CD14-positive monocyte (primary cell): ENCODE measurements around the gene NFATC1. TPM values are rescaled to one million over a fixed set of nuclear protein-coding genes. Genes with fewer than 3 reads are reported as not detected.

ENCODE experiments used
- DNase-seq, 3 donors: peaks; one replicate each; pipeline ENCODE4 v3.0.0-alpha.2; 2011 to 2022
- H2AFZ ChIP-seq: 2 replicates; pipeline ENCODE4 v1.6.0; 2012; ENCODE audit warnings: mild to moderate bottlenecking, low read depth, low read length, inconsistent platforms; ENCODE audit not compliant: insufficient read depth, poor library complexity, severe bottlenecking
- H3K27ac ChIP-seq, 2 donors: 1 replicate in 1 of 2; 2 replicates in 1 of 2; pipeline ENCODE4 v1.5.1; 2012 to 2013; ENCODE audit warnings: low read length in 2 of 2, control low read depth in 1 of 2, inconsistent platforms in 1 of 2, low read depth in 1 of 2, mild to moderate bottlenecking in 1 of 2
- H3K27me3 ChIP-seq, 2 donors: one replicate each; pipeline versions ENCODE4 v1.6.0 to v1.6.1; 2011 to 2013; ENCODE audit warnings: low read length in 2 of 2; ENCODE audit not compliant: control insufficient read depth in 2 of 2, insufficient read depth in 2 of 2
- H3K36me3 ChIP-seq, 2 donors: replicated peaks in 1 of 2; 1 replicate in 1 of 2; 2 replicates in 1 of 2; pipeline versions ENCODE4 v1.5.1 to v1.6.1; 2012 to 2013; ENCODE audit warnings: low read length in 2 of 2, control low read depth in 1 of 2, inconsistent platforms in 1 of 2, mild to moderate bottlenecking in 1 of 2; ENCODE audit not compliant: insufficient read depth in 2 of 2, control insufficient read depth in 1 of 2
- H3K4me1 ChIP-seq, 2 donors: 1 replicate in 1 of 2; 2 replicates in 1 of 2; pipeline versions ENCODE4 v1.5.1 to v1.6.1; 2012 to 2013; ENCODE audit warnings: low read length in 2 of 2, control low read depth in 1 of 2, inconsistent platforms in 1 of 2, mild to moderate bottlenecking in 1 of 2, moderate library complexity in 1 of 2; ENCODE audit not compliant: insufficient read depth in 2 of 2, control insufficient read depth in 1 of 2
- H3K4me2 ChIP-seq: replicated peaks from 2 replicates; pipeline ENCODE3; 2012; ENCODE audit warnings: low read length, moderate library complexity, mild to moderate bottlenecking; ENCODE audit not compliant: poor library complexity, severe bottlenecking; ENCODE audit errors: extremely low read depth
- H3K4me3 ChIP-seq, 3 experiments: fragments of 200-600 bp in 1 of 3; sonication (generic) in 1 of 3; replicated peaks in 1 of 3; 1 replicate in 2 of 3; 2 replicates in 1 of 3; pipeline ENCODE4 v1.5.1; 2011 to 2013; ENCODE audit warnings: low read length in 3 of 3, mild to moderate bottlenecking in 3 of 3, control low read depth in 2 of 3, low read depth in 2 of 3, inconsistent platforms in 1 of 3, moderate library complexity in 1 of 3
- H3K79me2 ChIP-seq: 2 replicates; pipeline ENCODE4 v1.6.0; 2012; ENCODE audit warnings: mild to moderate bottlenecking, control low read depth, inconsistent platforms, low read length, moderate library complexity; ENCODE audit not compliant: insufficient read depth
- H3K9ac ChIP-seq: 2 replicates; pipeline ENCODE4 v1.6.0; 2017; ENCODE audit warnings: low read length, mild to moderate bottlenecking; ENCODE audit not compliant: insufficient read depth, poor library complexity, severe bottlenecking
- H3K9me3 ChIP-seq, 2 donors: replicated peaks in 1 of 2; 1 replicate in 1 of 2; 2 replicates in 1 of 2; pipeline versions ENCODE4 v1.5.1 to v1.6.1; 2012 to 2013; ENCODE audit warnings: low read length in 2 of 2, control low read depth in 1 of 2; ENCODE audit not compliant: control insufficient read depth in 1 of 2, insufficient read depth in 1 of 2
- H4K20me1 ChIP-seq: 2 replicates; pipeline ENCODE4 v1.6.0; 2012; ENCODE audit warnings: mild to moderate bottlenecking, low read length, control low read depth, moderate library complexity; ENCODE audit not compliant: insufficient read depth
- H3K27ac Mint-ChIP-seq, 7 donors: one replicate each; pipeline ENCODE4 v1.8.0; 2020; ENCODE audit warnings: mild to moderate bottlenecking in 7 of 7, mixed read lengths in 7 of 7, moderate library complexity in 6 of 7, inconsistent platforms in 2 of 7
- H3K27me3 Mint-ChIP-seq, 3 donors: one replicate each; pipeline ENCODE4 v1.8.0; 2021 to 2022; ENCODE audit warnings: low read depth in 3 of 3, mild to moderate bottlenecking in 3 of 3, mixed read lengths in 3 of 3, moderate library complexity in 3 of 3, inconsistent platforms in 1 of 3
- H3K36me3 Mint-ChIP-seq, 2 donors: one replicate each; pipeline ENCODE4 v1.8.0; 2020; ENCODE audit warnings: mixed read lengths in 2 of 2, inconsistent platforms in 1 of 2, mild to moderate bottlenecking in 1 of 2
- H3K4me1 Mint-ChIP-seq: one replicate; pipeline ENCODE4 v1.8.0; 2020; ENCODE audit warnings: mild to moderate bottlenecking, mixed read lengths
- H3K4me3 Mint-ChIP-seq, 2 donors: one replicate each; pipeline ENCODE4 v1.8.0; 2020; ENCODE audit warnings: mild to moderate bottlenecking in 2 of 2, mixed read lengths in 2 of 2, moderate library complexity in 1 of 2
- H3K9me3 Mint-ChIP-seq, 7 donors: one replicate each; pipeline ENCODE4 v1.8.0; 2020 to 2022; ENCODE audit warnings: mixed read lengths in 7 of 7, mild to moderate bottlenecking in 6 of 7, moderate library complexity in 6 of 7, inconsistent platforms in 2 of 7
- WGBS: methylation state at CpG from one replicate; pipeline ENCODE4 v1.1.5; 2013; ENCODE audit warnings: missing lambda C conversion rate; ENCODE audit not compliant: insufficient coverage; 5-methylcytosine and 5-hydroxymethylcytosine counted together
- intact Hi-C, 2 donors: fragments of 100-400 bp; cut with micrococcal nuclease; formaldehyde crosslinking; loops; one replicate each; pipeline versions ENCODE4 v1.15.0 to v1.15.1; 2023
- polyA plus RNA-seq, 3 donors: library from polyadenylated mRNA; depleted of rRNA in 1 of 3; unstranded in 2 of 3; stranded (reverse) in 1 of 3; fragments of 300-500 nt in 2 of 3; fragments of >200 nt in 1 of 3; fragmentation: Illumina TruSeq in 2 of 3; gene quantifications; 1 replicate in 2 of 3; 2 replicates in 1 of 3; pipeline ENCODE4 v1.2.3, GENCODE V29; 2012 to 2021
- TF ChIP-seq, protein P1 (sequence below): fragments of 200-600 bp; IDR thresholded peaks from one replicate; pipeline ENCODE4 v1.8.0; 2022; ENCODE audit warnings: antibody characterized with exemption, mild to moderate bottlenecking

NFATC1 gene
- polyA plus RNA-seq, 3 donors = 7.8 to 10.7 (median 8.3) TPM

DNA sequence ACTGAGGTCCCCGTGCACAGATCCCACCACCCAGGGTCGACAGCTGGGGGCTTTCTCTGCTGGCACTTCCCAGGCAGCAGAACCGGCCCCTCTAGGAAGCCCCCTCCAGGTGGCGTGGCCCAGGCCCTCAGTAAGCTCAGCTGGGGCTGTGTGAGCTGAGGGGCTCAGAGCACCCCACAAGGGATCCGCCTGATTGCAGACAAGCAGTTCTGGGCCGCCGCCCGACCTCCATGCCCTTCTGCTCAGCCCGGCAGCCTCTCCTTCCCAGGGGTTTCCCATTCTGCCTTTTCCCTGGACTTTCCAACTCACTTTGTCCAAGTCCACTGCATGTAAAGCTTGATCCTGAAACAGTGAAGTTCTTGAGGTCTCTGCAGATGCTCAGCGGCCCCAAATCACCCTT is 76.4 kb downstream of the NFATC1 start:
- Mint-ChIP-seq H3K4me1 (no peaks in the 10 kb centered on the region), H3K27me3 (peaks cover 0 to 3% (median 0%) of the 10 kb centered on the region in 3 donors), H3K27ac (no peak overlapping the region), H3K36me3 (peaks cover 41 to 68% of the 10 kb centered on the region in 2 donors), H3K9me3 (peaks cover 10 to 22% (median 15%) of the 10 kb centered on the region in 7 donors), H3K4me3 (no peak overlapping the region)
- peaks cover 19 to 48% of the 10 kb centered on the region in 2 donors for H3K36me3 ChIP-seq
- no peak overlapping the region for H2AFZ ChIP-seq
- 93% methylated on average over 9 of the region's 10 CpGs for WGBS
- H3K9ac ChIP-seq = no peak overlapping the region
- intact Hi-C loops = no loop called here
- H3K27ac ChIP-seq = no peak overlapping the region
- no peaks in the 10 kb centered on the region for H4K20me1 ChIP-seq
- no peaks in the 10 kb centered on the region for H3K4me1 ChIP-seq
- peaks cover 10 to 38% of the 10 kb centered on the region in 2 donors for H3K9me3 ChIP-seq
- no peak overlapping the region for H3K4me3 ChIP-seq
- no peaks in the 10 kb centered on the region for H3K79me2 ChIP-seq
- H3K4me2 ChIP-seq = no peak overlapping the region
- no peaks in the 10 kb centered on the region for H3K27me3 ChIP-seq
- no peak for DNase-seq
- TF ChIP-seq, protein P1, sequence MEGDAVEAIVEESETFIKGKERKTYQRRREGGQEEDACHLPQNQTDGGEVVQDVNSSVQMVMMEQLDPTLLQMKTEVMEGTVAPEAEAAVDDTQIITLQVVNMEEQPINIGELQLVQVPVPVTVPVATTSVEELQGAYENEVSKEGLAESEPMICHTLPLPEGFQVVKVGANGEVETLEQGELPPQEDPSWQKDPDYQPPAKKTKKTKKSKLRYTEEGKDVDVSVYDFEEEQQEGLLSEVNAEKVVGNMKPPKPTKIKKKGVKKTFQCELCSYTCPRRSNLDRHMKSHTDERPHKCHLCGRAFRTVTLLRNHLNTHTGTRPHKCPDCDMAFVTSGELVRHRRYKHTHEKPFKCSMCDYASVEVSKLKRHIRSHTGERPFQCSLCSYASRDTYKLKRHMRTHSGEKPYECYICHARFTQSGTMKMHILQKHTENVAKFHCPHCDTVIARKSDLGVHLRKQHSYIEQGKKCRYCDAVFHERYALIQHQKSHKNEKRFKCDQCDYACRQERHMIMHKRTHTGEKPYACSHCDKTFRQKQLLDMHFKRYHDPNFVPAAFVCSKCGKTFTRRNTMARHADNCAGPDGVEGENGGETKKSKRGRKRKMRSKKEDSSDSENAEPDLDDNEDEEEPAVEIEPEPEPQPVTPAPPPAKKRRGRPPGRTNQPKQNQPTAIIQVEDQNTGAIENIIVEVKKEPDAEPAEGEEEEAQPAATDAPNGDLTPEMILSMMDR = no peak

DNA sequence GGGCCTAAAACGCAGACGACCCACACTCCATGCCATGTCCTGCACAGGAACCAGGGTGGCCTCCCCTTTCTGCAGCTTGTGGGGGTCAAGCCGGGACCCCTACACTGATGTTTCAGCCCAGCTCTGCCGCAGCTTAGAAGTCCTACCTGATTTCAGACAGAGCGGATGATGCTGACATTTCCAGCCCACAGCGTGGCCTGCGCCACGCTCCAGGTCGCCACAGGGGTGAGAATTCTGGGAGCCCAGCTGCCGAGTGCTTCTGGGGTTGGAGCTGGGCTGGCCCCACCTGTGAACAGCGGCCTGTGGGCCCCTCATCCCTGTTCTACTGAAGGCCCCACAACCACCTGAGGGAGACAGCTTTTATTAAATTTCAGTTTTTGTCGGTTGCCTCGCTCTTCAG is 77.2 kb downstream of the NFATC1 start:
- Mint-ChIP-seq H3K27ac (peak overlapping the region in 1 of 7 donors; percentile 42), H3K9me3 (peaks cover 10 to 22% (median 15%) of the 10 kb centered on the region in 7 donors), H3K36me3 (peaks cover 35 to 61% of the 10 kb centered on the region in 2 donors), H3K4me3 (no peak overlapping the region), H3K4me1 (no peaks in the 10 kb centered on the region), H3K27me3 (peaks cover 0 to 3% (median 0%) of the 10 kb centered on the region in 3 donors)
- Histone ChIP-seq H3K4me2 (no peak overlapping the region), H3K4me3 (no peak overlapping the region), H4K20me1 (no peaks in the 10 kb centered on the region), H3K27ac (no peak overlapping the region), H3K9ac (no peak overlapping the region), H3K4me1 (no peaks in the 10 kb centered on the region), H3K36me3 (peaks cover 17 to 42% of the 10 kb centered on the region in 2 donors), H3K27me3 (no peaks in the 10 kb centered on the region), H3K79me2 (no peaks in the 10 kb centered on the region), H3K9me3 (peaks cover 10 to 38% of the 10 kb centered on the region in 2 donors), H2AFZ (no peak overlapping the region)
- no peak for DNase-seq
- TF ChIP-seq, protein P1 = no peak
- intact Hi-C loops = no loop called here
- 95% methylated on average over 12 of the region's 13 CpGs for WGBS
